H1 (cell line): ENCODE measurements around the gene PSMC3. TPM values are rescaled to one million over a fixed set of nuclear protein-coding genes. Genes with fewer than 3 reads are reported as not detected.

Source experiments
- CTCF ChIA-PET: fragments of 300-600 bp; sonication (Branson Sonifier 250); formaldehyde crosslinking; loops from one replicate; lab custom pipeline; 2021; ENCODE audit not compliant: partially characterized antibody; lab: Charles Lee
- POLR2A ChIA-PET: fragments of 300-600 bp; sonication (Branson Sonifier 250); formaldehyde crosslinking; loops from one replicate; lab custom pipeline; 2021; ENCODE audit warnings: inconsistent platforms; ENCODE audit not compliant: partially characterized antibody; lab: Charles Lee
- DNase-seq, 2 experiments: peaks; one replicate each; pipeline versions ENCODE4 v3.0.0 to v3.0.0-alpha.2; 2010 to 2022; ENCODE audit warnings: low spot score in 2 of 2, low read depth in 1 of 2, mixed read lengths in 1 of 2
- FAIRE-seq: peaks from 2 replicates; lab custom pipeline; 2011; peaks lifted over from hg19 to GRCh38; lab: Jason Lieb, UNC
- H2AFZ ChIP-seq: 2 replicates; pipeline ENCODE4 v1.8.1; 2012; ENCODE audit warnings: low read length, inconsistent platforms
- H2AK5ac ChIP-seq: 2 replicates; pipeline ENCODE4 v1.6.1; 2013; ENCODE audit warnings: low read depth, low read length
- H2BK120ac ChIP-seq: replicated peaks from 2 replicates; pipeline ENCODE3; 2013; ENCODE audit warnings: low read depth, low read length, inconsistent platforms
- H2BK12ac ChIP-seq: 2 replicates; pipeline ENCODE4 v1.6.1; 2013; ENCODE audit warnings: low read depth, low read length
- H2BK15ac ChIP-seq: 2 replicates; pipeline ENCODE4 v1.6.1; 2013; ENCODE audit warnings: low read length
- H2BK20ac ChIP-seq: 2 replicates; pipeline ENCODE4 v1.6.1; 2013; ENCODE audit warnings: low read length
- H2BK5ac ChIP-seq: 2 replicates; pipeline ENCODE4 v1.6.1; 2013; ENCODE audit warnings: low read depth, low read length
- H3K14ac ChIP-seq: 2 replicates; pipeline ENCODE4 v1.6.1; 2013; ENCODE audit warnings: inconsistent platforms; ENCODE audit not compliant: insufficient read length
- H3K18ac ChIP-seq: 2 replicates; pipeline ENCODE4 v1.6.1; 2013; ENCODE audit warnings: low read length; ENCODE audit errors: extremely low read depth
- H3K23ac ChIP-seq: 2 replicates; pipeline ENCODE4 v1.6.1; 2013; ENCODE audit warnings: inconsistent platforms; ENCODE audit not compliant: insufficient read length
- H3K23me2 ChIP-seq: 2 replicates; pipeline ENCODE4 v1.6.1; 2013; ENCODE audit warnings: low read depth, low read length
- H3K27ac ChIP-seq: 2 replicates; pipeline ENCODE4 v1.6.1; 2011; ENCODE audit warnings: low read depth, low read length, inconsistent platforms
- H3K27me3 ChIP-seq, 4 experiments: replicated peaks in 1 of 4; 1 replicate in 1 of 4; 2 replicates in 3 of 4; pipeline versions ENCODE4 v1.6.1 to v1.8.1; 2011 to 2013; ENCODE audit warnings: low read length in 3 of 4, mild to moderate bottlenecking in 3 of 4, inconsistent platforms in 2 of 4, mixed read lengths in 2 of 4, moderate library complexity in 1 of 4; ENCODE audit not compliant: control insufficient read depth in 3 of 4, insufficient read depth in 3 of 4; ENCODE audit errors: extremely low read depth in 1 of 4
- H3K36me3 ChIP-seq, 4 experiments: 2 replicates each; pipeline versions ENCODE4 v1.6.1 to v1.8.1; 2011 to 2013; ENCODE audit warnings: mild to moderate bottlenecking in 4 of 4, low read length in 3 of 4, moderate library complexity in 2 of 4, control low read depth in 1 of 4, inconsistent platforms in 1 of 4; ENCODE audit not compliant: insufficient read depth in 4 of 4, control insufficient read depth in 2 of 4
- H3K4ac ChIP-seq: replicated peaks from 2 replicates; pipeline ENCODE3; 2013; ENCODE audit warnings: low read length, low read depth, mixed read lengths, inconsistent platforms; ENCODE audit not compliant: insufficient read length
- H3K4me1 ChIP-seq, 4 experiments: replicated peaks in 1 of 4; 1 replicate in 1 of 4; 2 replicates in 3 of 4; pipeline versions ENCODE4 v1.6.1 to v1.8.1; 2011 to 2013; ENCODE audit warnings: low read length in 3 of 4, inconsistent platforms in 2 of 4, mixed read lengths in 1 of 4; ENCODE audit not compliant: insufficient read depth in 4 of 4, control insufficient read depth in 3 of 4
- H3K4me2 ChIP-seq, 2 experiments: 2 replicates each; pipeline versions ENCODE4 v1.6.1 to v1.8.1; 2011 to 2013; ENCODE audit warnings: low read depth in 2 of 2, low read length in 2 of 2, control low read depth in 1 of 2, inconsistent platforms in 1 of 2, mild to moderate bottlenecking in 1 of 2; ENCODE audit not compliant: insufficient read depth in 1 of 2
- H3K4me3 ChIP-seq, 4 experiments: fragments of 200-600, 300-600 bp in 1 of 4; sonication (generic), shearing (Covaris generic), sonication (Bioruptor Twin) in 1 of 4; 2 replicates each; pipeline versions ENCODE4 v1.5.1 to v1.8.1; 2011 to 2016; ENCODE audit warnings: low read length in 4 of 4, low read depth in 3 of 4, control low read depth in 2 of 4, inconsistent platforms in 2 of 4, mild to moderate bottlenecking in 2 of 4, mixed read lengths in 1 of 4, moderate library complexity in 1 of 4; ENCODE audit not compliant: insufficient read depth in 2 of 4; ENCODE audit errors: extremely low read depth in 1 of 4
- H3K56ac ChIP-seq: replicated peaks from 2 replicates; pipeline ENCODE3; 2013; ENCODE audit warnings: low read depth, mild to moderate bottlenecking, mixed read lengths, low read length, inconsistent platforms; ENCODE audit not compliant: insufficient read length
- H3K79me1 ChIP-seq: 2 replicates; pipeline ENCODE4 v1.6.1; 2013; ENCODE audit warnings: low read depth, low read length, control low read depth
- H3K79me2 ChIP-seq, 2 experiments: 2 replicates each; pipeline versions ENCODE4 v1.6.1 to v1.8.1; 2012 to 2013; ENCODE audit warnings: low read length in 2 of 2, mild to moderate bottlenecking in 2 of 2, inconsistent platforms in 1 of 2; ENCODE audit not compliant: insufficient read depth in 2 of 2, control insufficient read depth in 1 of 2
- H3K9ac ChIP-seq, 4 experiments: replicated peaks in 1 of 4; 1 replicate in 1 of 4; 2 replicates in 3 of 4; pipeline versions ENCODE4 v1.6.1 to v1.8.1; 2011 to 2013; ENCODE audit warnings: low read depth in 3 of 4, low read length in 3 of 4, control low read depth in 2 of 4, mild to moderate bottlenecking in 2 of 4, moderate library complexity in 2 of 4, inconsistent platforms in 1 of 4; ENCODE audit errors: extremely low read depth in 1 of 4
- H3K9me3 ChIP-seq, 2 experiments: 2 replicates each; pipeline versions ENCODE4 v1.6.1 to v1.8.1; 2012 to 2013; ENCODE audit warnings: mild to moderate bottlenecking in 2 of 2, moderate library complexity in 2 of 2, control low read depth in 1 of 2, inconsistent platforms in 1 of 2, low read depth in 1 of 2, low read length in 1 of 2, mixed read lengths in 1 of 2; ENCODE audit not compliant: insufficient read depth in 2 of 2
- H4K20me1 ChIP-seq, 2 experiments: replicated peaks in 1 of 2; 2 replicates each; pipeline versions ENCODE3 to v1.8.1; 2011 to 2013; ENCODE audit warnings: inconsistent platforms in 2 of 2, low read length in 2 of 2, mild to moderate bottlenecking in 1 of 2; ENCODE audit not compliant: insufficient read depth in 2 of 2, control insufficient read depth in 1 of 2
- H4K5ac ChIP-seq: 2 replicates; pipeline ENCODE4 v1.6.1; 2013; ENCODE audit warnings: low read length, low read depth, mixed read lengths, inconsistent platforms; ENCODE audit not compliant: insufficient read length
- H4K8ac ChIP-seq: 2 replicates; pipeline ENCODE4 v1.8.0; 2013; ENCODE audit warnings: mild to moderate bottlenecking, moderate library complexity, low read length, inconsistent platforms; ENCODE audit not compliant: insufficient read depth; ENCODE audit errors: extremely low read depth
- H4K91ac ChIP-seq: replicated peaks from 2 replicates; pipeline ENCODE3; 2013; ENCODE audit warnings: low read length, mixed read lengths, inconsistent platforms; ENCODE audit not compliant: insufficient read length
- ASH2L ChIP-seq: fragments of 200-600, 300-600 bp; sonication (generic); IDR thresholded peaks from one replicate; pipeline ENCODE4 v1.7.1; 2017; ENCODE audit warnings: low read length
- CBX5 ChIP-seq: fragments of 300-800, 300-1000 bp; sonication (generic); IDR thresholded peaks from 2 replicates; pipeline ENCODE4 v1.7.1; 2016; ENCODE audit warnings: antibody characterized with exemption, low read length, low read depth
- EGR1 ChIP-seq: IDR thresholded peaks from 2 replicates; pipeline ENCODE4 v1.6.1; 2011; ENCODE audit warnings: low read depth, low read length, borderline replicate concordance
- FOSL1 ChIP-seq: IDR thresholded peaks from 2 replicates; pipeline ENCODE4 v1.6.1; 2011; ENCODE audit warnings: mild to moderate bottlenecking, low read depth, low read length, moderate library complexity; ENCODE audit not compliant: insufficient read depth
- PHF8 ChIP-seq: fragments of 200-600 bp; sonication (generic); conservative IDR thresholded peaks from 2 replicates; pipeline ENCODE4 v1.7.1; 2012; ENCODE audit warnings: low read depth, mild to moderate bottlenecking, inconsistent platforms, low read length, moderate library complexity
- SIN3A ChIP-seq, 2 experiments: IDR thresholded peaks in 1 of 2; conservative IDR thresholded peaks in 1 of 2; 2 replicates each; pipeline ENCODE4 v1.6.1; 2011 to 2012; ENCODE audit warnings: low read length in 2 of 2, improper control_type of control experiment in 1 of 2, low read depth in 1 of 2, mild to moderate bottlenecking in 1 of 2
- SP4 ChIP-seq: IDR thresholded peaks from 2 replicates; pipeline ENCODE4 v1.6.1; 2012; ENCODE audit warnings: low read length, inconsistent platforms
- TAF1 ChIP-seq: IDR thresholded peaks from 2 replicates; pipeline ENCODE4 v1.6.1; 2011; ENCODE audit warnings: mild to moderate bottlenecking, low read depth, low read length
- YY1 ChIP-seq: IDR thresholded peaks from 2 replicates; pipeline ENCODE4 v1.6.1; 2011; ENCODE audit warnings: low read depth, mild to moderate bottlenecking, low read length
- WGBS, 2 experiments: shearing (Covaris generic) in 1 of 2; methylation state at CpG; one replicate each; pipeline versions ENCODE4 v1.1.6 to v1.1.7; 2013 to 2015; ENCODE audit warnings: low lambda C conversion rate in 2 of 2, mixed read lengths in 2 of 2, inconsistent platforms in 1 of 2, low coverage in 1 of 2, missing lambda C conversion rate in 1 of 2; ENCODE audit not compliant: insufficient replicate concordance in 2 of 2, insufficient coverage in 1 of 2, insufficient read length in 1 of 2; ENCODE audit errors: extremely low coverage in 1 of 2, missing lambda C conversion rate in 1 of 2; 5-methylcytosine and 5-hydroxymethylcytosine counted together
- polyA plus RNA-seq, 7 experiments: library from polyadenylated mRNA; depleted of rRNA in 3 of 7; stranded (reverse) in 5 of 7; unstranded in 2 of 7; fragments of >200 nt in 5 of 7; fragments of 200-250 nt in 2 of 7; gene quantifications; 1 replicate in 5 of 7; 2 replicates in 1 of 7; 4 replicates in 1 of 7; pipeline versions ENCODE4 v1.2.1 to v1.2.3, GENCODE V29; 2011 to 2013; ENCODE audit warnings: missing spikeins in 2 of 7, mixed read lengths in 2 of 7
- total RNA-seq: library from RNA; stranded (reverse); fragmentation: NEBNext Ultra II Directional; extraction: Animal tissue kit (Norgen Biotek cat#: 25700); gene quantifications from 2 replicates; pipeline ENCODE4 v1.2.1, GENCODE V29; 2021
- TF ChIP-seq, protein P1 (sequence below): IDR thresholded peaks from 2 replicates; pipeline ENCODE4 v1.6.1; 2012; ENCODE audit warnings: inconsistent platforms

Gene PSMC3
- total and polyA plus RNA-seq, 2 of the 8 experiments (the other 6 are each of a cell fraction or from before 2014, with no cell fraction given): 105 to 160 TPM

- ChIA-PET CTCF (interaction anchor here (0.6 to 6.2 kb wide), 23 partner anchors 8 to 167 kb away, joined by 3 to 59 read pairs (median 3); partner anchors contain the start of gene PSMC3), POLR2A (interaction anchor here (1.2 to 12.8 kb wide), 10 partner anchors 8 to 186 kb away, joined by 3 to 140 read pairs (median 4); partner anchors contain the start of genes C1QTNF4, PSMC3 and SPI1)
- Histone ChIP-seq H2BK120ac (no peak within 1 kb of the TSS), H3K14ac (peak within 1 kb of the TSS; percentile 10), H4K91ac (peak within 1 kb of the TSS; percentile 91), H4K5ac (peak within 1 kb of the TSS; percentile 93), H4K20me1 (no peaks in the 10 kb centered on the region), H3K36me3 (no peaks in the 10 kb centered on the region), H3K27me3 (no peaks in the 10 kb centered on the region), H3K9me3 (no peaks in the 10 kb centered on the region), H2BK12ac (peak within 1 kb of the TSS; percentile 92), H3K4me1 (peaks cover 5 to 13% (median 9%) of the 10 kb centered on the region in 4 experiments), H3K79me1 (no peaks in the 10 kb centered on the region), H3K4ac (peak within 1 kb of the TSS; percentile 94), H3K9ac (peak within 1 kb of the TSS; percentile 61 to 84 (median 70)), H3K4me2 (peak within 1 kb of the TSS; percentile 81 to 91), H2BK5ac (peak within 1 kb of the TSS; percentile 88), H2AFZ (peak within 1 kb of the TSS; percentile 31; the same call in 1 of the 2 replicates), H2AK5ac (peak within 1 kb of the TSS; percentile 95), H3K23ac (peak within 1 kb of the TSS; percentile 62), H4K8ac (peak within 1 kb of the TSS; percentile 87), H3K79me2 (no peaks in the 10 kb centered on the region; a peak in 1 of 4 replicates), H3K56ac (peak within 1 kb of the TSS; percentile 90), H3K4me3 (peak within 1 kb of the TSS; percentile 63 to 79 (median 74)), H2BK15ac (peak within 1 kb of the TSS; percentile 74; the same call in 1 of the 2 replicates), H3K27ac (peak within 1 kb of the TSS; percentile 86), H3K23me2 (peaks cover 11% of the 10 kb centered on the region), H3K18ac (peak within 1 kb of the TSS; percentile 95), H2BK20ac (peak within 1 kb of the TSS; percentile 95; the same call in 1 of the 2 replicates)
- DNase-seq: peak; percentile 81 to 95
- 4% methylated on average over 52 of the region's 70 CpGs; no CpG with 5 or more reads in 1 of the 2 experiments for WGBS, 2 experiments
- FAIRE-seq: no peak
- TF ChIP-seq FOSL1: 0 out of 2 replicates have a peak, but pooled peaks have one; percentile 16
- TF ChIP-seq EGR1: peak; percentile 57; the same call in 1 of the 2 replicates
- TF ChIP-seq TAF1: peak; percentile 84
- TF ChIP-seq ASH2L: peak; percentile 93
- TF ChIP-seq CBX5: no peak
- TF ChIP-seq, protein P1, sequence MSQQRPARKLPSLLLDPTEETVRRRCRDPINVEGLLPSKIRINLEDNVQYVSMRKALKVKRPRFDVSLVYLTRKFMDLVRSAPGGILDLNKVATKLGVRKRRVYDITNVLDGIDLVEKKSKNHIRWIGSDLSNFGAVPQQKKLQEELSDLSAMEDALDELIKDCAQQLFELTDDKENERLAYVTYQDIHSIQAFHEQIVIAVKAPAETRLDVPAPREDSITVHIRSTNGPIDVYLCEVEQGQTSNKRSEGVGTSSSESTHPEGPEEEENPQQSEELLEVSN: peak; percentile 20; the same call in 1 of the 2 replicates
- TF ChIP-seq YY1: peak; percentile 32; the same call in 1 of the 2 replicates
- TF ChIP-seq PHF8: peak; percentile 90
- peak in 1 of 2 experiments; percentile 75; a peak in 1 of 4 replicates for TF ChIP-seq SIN3A (conservative IDR thresholded peaks at IDR 0.05 in 1 of 2, IDR thresholded peaks at IDR 0.05 in 1 of 2; ENCODE audit: low read depth in 1 of 2, low read length in 2 of 2)
- TF ChIP-seq SP4: peak; percentile 65; the same call in 1 of the 2 replicates
Measured at GRCh38 chr11:47407746-47408590, 18.3 kb downstream of the PSMC3 start, which contains the start of gene SLC39A13. Gene SLC39A13 (plus strand): TSS chr11:47408590. CDS start chr11:47410095, 1,505 bp downstream.
